Measurements from ENCODE around the gene SAFB2.

SAFB2 gene

DNA sequence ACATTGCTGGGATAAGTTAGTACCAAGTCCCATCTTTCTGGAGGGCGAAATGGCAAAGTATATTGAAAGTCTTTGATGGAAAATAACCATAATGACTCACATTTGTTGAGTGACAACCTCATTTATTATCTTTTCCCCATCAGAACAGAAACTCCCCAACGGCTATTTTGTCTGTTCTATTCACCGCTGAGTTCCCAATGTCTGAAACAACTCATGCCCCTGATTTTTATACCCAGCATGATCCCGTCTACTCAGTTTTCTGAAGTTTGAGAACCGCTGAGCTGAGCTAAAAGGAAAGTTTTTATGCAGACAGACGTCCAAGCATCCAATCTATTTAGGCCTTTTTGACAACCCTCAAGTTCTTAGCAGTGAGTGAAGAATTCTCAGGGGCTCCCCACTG, 47.0 kb downstream of the SAFB2 start:
- Histone ChIP-seq H4K20me1 (ENCODE audit: insufficient read depth, low read length) (no peaks in the 10 kb centered on the region), H3K9ac (ENCODE audit: low read length) (no peak overlapping the region), H3K4me2 (ENCODE audit: low read length) (no peak overlapping the region), H3K79me2 (ENCODE audit: insufficient read depth, low read length) (no peaks in the 10 kb centered on the region), H3K9me2 (ENCODE audit: low read depth, low read length) (no peaks in the 10 kb centered on the region), H3K4me1 (ENCODE audit: insufficient read depth, low read length, severe bottlenecking) (peaks cover 4% of the 10 kb centered on the region), H3K9me3 (ENCODE audit: low read length) (peaks cover 2% of the 10 kb centered on the region; the same call in 1 of the 2 replicates), H3K36me3 (ENCODE audit: insufficient read depth, low read length) (no peaks in the 10 kb centered on the region), H3F3A (ENCODE audit: insufficient read depth, low read length) (no peaks in the 10 kb centered on the region), H3K4me3 (ENCODE audit: low read depth, low read length, poor library complexity, severe bottlenecking) (no peak overlapping the region), H3K27ac (ENCODE audit: low read depth, low read length, poor library complexity, severe bottlenecking) (no peak overlapping the region), H2AFZ (ENCODE audit: low read length) (no peak overlapping the region), H3K27me3 (ENCODE audit: insufficient read depth, low read length) (no peaks in the 10 kb centered on the region)
- TF ChIP-seq, protein P1, sequence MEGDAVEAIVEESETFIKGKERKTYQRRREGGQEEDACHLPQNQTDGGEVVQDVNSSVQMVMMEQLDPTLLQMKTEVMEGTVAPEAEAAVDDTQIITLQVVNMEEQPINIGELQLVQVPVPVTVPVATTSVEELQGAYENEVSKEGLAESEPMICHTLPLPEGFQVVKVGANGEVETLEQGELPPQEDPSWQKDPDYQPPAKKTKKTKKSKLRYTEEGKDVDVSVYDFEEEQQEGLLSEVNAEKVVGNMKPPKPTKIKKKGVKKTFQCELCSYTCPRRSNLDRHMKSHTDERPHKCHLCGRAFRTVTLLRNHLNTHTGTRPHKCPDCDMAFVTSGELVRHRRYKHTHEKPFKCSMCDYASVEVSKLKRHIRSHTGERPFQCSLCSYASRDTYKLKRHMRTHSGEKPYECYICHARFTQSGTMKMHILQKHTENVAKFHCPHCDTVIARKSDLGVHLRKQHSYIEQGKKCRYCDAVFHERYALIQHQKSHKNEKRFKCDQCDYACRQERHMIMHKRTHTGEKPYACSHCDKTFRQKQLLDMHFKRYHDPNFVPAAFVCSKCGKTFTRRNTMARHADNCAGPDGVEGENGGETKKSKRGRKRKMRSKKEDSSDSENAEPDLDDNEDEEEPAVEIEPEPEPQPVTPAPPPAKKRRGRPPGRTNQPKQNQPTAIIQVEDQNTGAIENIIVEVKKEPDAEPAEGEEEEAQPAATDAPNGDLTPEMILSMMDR (IDR thresholded peaks at IDR 0.05; ENCODE audit: low read length), result no peak

DNA sequence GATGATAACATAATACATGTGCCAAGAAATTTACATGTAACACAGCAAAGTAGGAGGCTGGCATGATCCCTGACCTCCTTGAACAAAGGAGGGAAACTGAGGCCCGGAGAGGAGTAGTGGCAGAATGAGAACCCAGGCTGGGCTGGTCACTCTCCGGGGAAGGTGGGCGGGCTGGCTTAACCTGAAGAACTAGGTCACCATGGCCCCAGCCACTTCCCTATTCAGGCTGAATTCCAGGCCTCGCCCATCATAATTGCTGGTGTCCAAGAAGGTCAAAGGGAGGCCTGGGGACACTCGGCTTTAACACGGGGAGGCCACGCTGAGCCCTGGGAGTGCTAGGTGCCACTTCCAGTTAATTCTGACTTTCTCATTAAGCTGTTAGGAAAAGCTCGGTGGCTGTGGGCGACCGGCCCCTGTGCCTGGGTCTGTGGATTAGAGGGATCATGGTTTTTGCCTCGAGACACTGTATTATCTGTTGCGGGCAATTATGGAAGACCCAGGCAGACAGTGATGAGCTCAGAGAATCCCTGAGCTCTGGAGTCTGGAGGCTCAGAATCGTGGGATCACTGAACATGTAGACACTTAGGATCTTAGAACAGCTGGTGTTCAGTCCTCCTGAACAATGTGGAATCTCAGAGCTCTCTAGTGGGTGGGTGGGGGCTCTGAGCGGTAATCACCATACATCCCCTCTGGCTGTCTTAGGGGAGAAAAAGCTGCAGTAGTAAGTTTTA, 49.9 kb downstream of the SAFB2 start:
- Histone ChIP-seq H3K27me3 (ENCODE audit: insufficient read depth, low read length) (no peaks in the 10 kb centered on the region), H4K20me1 (ENCODE audit: insufficient read depth, low read length) (no peaks in the 10 kb centered on the region), H3K9ac (ENCODE audit: low read length) (no peak overlapping the region), H3K9me3 (ENCODE audit: low read length) (peaks cover 2% of the 10 kb centered on the region; the same call in 1 of the 2 replicates), H3K36me3 (ENCODE audit: insufficient read depth, low read length) (no peaks in the 10 kb centered on the region), H3K4me3 (ENCODE audit: low read depth, low read length, poor library complexity, severe bottlenecking) (no peak overlapping the region), H3F3A (ENCODE audit: insufficient read depth, low read length) (no peaks in the 10 kb centered on the region), H3K27ac (ENCODE audit: low read depth, low read length, poor library complexity, severe bottlenecking) (no peak overlapping the region), H3K4me1 (ENCODE audit: insufficient read depth, low read length, severe bottlenecking) (no peaks in the 10 kb centered on the region), H3K9me2 (ENCODE audit: low read depth, low read length) (no peaks in the 10 kb centered on the region), H2AFZ (ENCODE audit: low read length) (no peak overlapping the region), H3K79me2 (ENCODE audit: insufficient read depth, low read length) (no peaks in the 10 kb centered on the region), H3K4me2 (ENCODE audit: low read length) (no peak overlapping the region)
- no peak for TF ChIP-seq EZH2 (IDR thresholded peaks at IDR 0.05; ENCODE audit: borderline replicate concordance, low read length)
- TF ChIP-seq, protein P1 (IDR thresholded peaks at IDR 0.05; ENCODE audit: low read length), result no peak

DNA sequence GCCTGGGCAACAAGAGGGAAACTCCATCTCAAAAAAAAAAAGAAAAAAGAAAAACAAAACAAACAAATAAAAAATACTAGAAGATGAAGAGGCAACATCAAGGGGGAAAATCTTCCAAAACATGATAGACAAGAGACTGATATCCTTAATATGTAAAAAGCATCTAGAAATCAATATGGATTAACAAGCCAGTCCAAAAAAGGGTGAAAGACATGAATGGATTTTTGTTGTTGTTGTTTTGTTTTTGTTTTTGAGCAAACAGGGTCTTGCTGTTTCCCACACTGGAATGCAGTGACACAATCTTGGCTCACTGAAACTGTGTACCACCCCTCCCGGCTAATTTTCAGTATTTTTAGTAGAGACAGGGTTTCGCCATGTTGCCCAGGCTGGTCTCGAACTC, 50.8 kb downstream of the SAFB2 start:
- H3K9me3 ChIP-seq (ENCODE audit: low read length), result peaks cover 2% of the 10 kb centered on the region; the same call in 1 of the 2 replicates
- no peak overlapping the region for H3K27ac ChIP-seq (ENCODE audit: low read depth, low read length, poor library complexity, severe bottlenecking)
- H3K4me1 ChIP-seq (ENCODE audit: insufficient read depth, low read length, severe bottlenecking), result no peaks in the 10 kb centered on the region
- no peaks in the 10 kb centered on the region for H3K79me2 ChIP-seq (ENCODE audit: insufficient read depth, low read length)
- no peaks in the 10 kb centered on the region for H3F3A ChIP-seq (ENCODE audit: insufficient read depth, low read length)
- H3K36me3 ChIP-seq (ENCODE audit: insufficient read depth, low read length), result no peaks in the 10 kb centered on the region
- no peak overlapping the region for H3K4me3 ChIP-seq (ENCODE audit: low read depth, low read length, poor library complexity, severe bottlenecking)
- H3K27me3 ChIP-seq (ENCODE audit: insufficient read depth, low read length), result no peaks in the 10 kb centered on the region
- no peak overlapping the region for H3K9ac ChIP-seq (ENCODE audit: low read length)
- H3K4me2 ChIP-seq (ENCODE audit: low read length), result no peak overlapping the region
- TF ChIP-seq EZH2 (IDR thresholded peaks at IDR 0.05; ENCODE audit: borderline replicate concordance, low read length), result no peak
- TF ChIP-seq, protein P1 (IDR thresholded peaks at IDR 0.05; ENCODE audit: low read length), result no peak
- no peak overlapping the region for H2AFZ ChIP-seq (ENCODE audit: low read length)
- H3K9me2 ChIP-seq (ENCODE audit: low read depth, low read length), result no peaks in the 10 kb centered on the region
- no peaks in the 10 kb centered on the region for H4K20me1 ChIP-seq (ENCODE audit: insufficient read depth, low read length)
